Activated T-helper 17 cell treated with anti-CD3 and anti-CD28 coated beads, Interleukin-2, amount 50 U/mL, for 72 hours (primary cell): ENCODE measurements around the gene OSBPL7. TPM values are rescaled to one million over a fixed set of nuclear protein-coding genes. Genes with fewer than 3 reads are reported as not detected.

Source experiments
- ATAC-seq: fragments of 150-1000 bp; cut with Tn5 transposase; replicated peaks from 2 replicates; pipeline ENCODE4 v1.10.0; 2021; ENCODE audit warnings: mild to moderate bottlenecking, moderate library complexity
- H3K27ac Mint-ChIP-seq: one replicate; pipeline ENCODE4 v1.8.0; 2022; ENCODE audit warnings: mixed read lengths
- H3K27me3 Mint-ChIP-seq: one replicate; pipeline ENCODE4 v1.8.0; 2022; ENCODE audit warnings: mixed read lengths
- H3K36me3 Mint-ChIP-seq: one replicate; pipeline ENCODE4 v1.8.0; 2022; ENCODE audit warnings: low read depth, mild to moderate bottlenecking, mixed read lengths
- H3K4me1 Mint-ChIP-seq: one replicate; pipeline ENCODE4 v1.8.0; 2022; ENCODE audit warnings: mixed read lengths
- H3K4me3 Mint-ChIP-seq: one replicate; pipeline ENCODE4 v1.8.0; 2022; ENCODE audit warnings: mild to moderate bottlenecking, mixed read lengths
- H3K9me3 Mint-ChIP-seq: one replicate; pipeline ENCODE4 v1.8.0; 2022; ENCODE audit warnings: mixed read lengths
- total RNA-seq, 2 donors: library from RNA; stranded (reverse); gene quantifications; one replicate each; pipeline ENCODE4 v1.2.3, GENCODE V29; 2022

The OSBPL7 gene
- total RNA-seq, 2 donors from 2014 or later: 11.6 to 14.4 TPM

DNA sequence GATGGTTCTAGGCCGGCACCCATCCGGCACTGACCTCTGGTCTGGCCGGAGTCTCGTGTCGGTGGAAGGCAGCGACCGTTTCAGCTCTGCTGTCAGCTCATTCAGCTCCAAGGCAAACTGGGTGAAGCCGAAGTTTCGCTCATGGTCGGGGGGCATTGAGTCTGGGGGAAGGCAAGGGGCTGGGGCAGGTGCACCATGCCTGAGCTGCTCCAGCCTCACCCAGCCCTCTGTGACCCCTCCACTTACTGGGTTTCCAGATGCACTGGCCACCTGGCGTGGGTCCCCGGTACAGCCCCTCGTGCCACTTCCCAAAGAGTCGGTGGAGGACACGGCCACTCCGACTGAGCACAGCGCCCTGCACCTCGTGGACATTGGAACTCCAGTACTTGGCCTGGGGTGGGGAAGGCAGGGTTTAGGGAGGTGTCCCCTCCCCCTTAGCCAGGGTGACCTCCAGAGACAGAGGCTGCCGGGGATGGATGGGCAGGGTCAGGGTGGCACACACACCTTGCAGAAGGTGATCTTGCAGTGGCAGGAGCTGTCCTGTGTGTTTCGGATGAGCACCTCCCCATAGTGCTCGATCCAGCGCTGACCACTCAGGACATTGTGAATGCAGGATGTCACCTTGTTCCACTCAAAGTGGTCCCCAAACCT is 12.6 kb downstream of the OSBPL7 start:
- no peaks in the 10 kb centered on the region for H3K9me3 Mint-ChIP-seq
- no peaks in the 10 kb centered on the region for H3K27me3 Mint-ChIP-seq
- ATAC-seq: no peak
- no peak overlapping the region for H3K4me3 Mint-ChIP-seq
- H3K27ac Mint-ChIP-seq: no peak overlapping the region
- peaks cover 51% of the 10 kb centered on the region for H3K36me3 Mint-ChIP-seq
- peaks cover 19% of the 10 kb centered on the region for H3K4me1 Mint-ChIP-seq

- Mint-ChIP-seq H3K36me3 (peaks cover 51% of the 10 kb centered on the region), H3K9me3 (no peaks in the 10 kb centered on the region), H3K27me3 (no peaks in the 10 kb centered on the region), H3K27ac (no peak overlapping the region), H3K4me3 (no peak overlapping the region), H3K4me1 (peaks cover 19% of the 10 kb centered on the region)
- no peak for ATAC-seq
Observed at GRCh38 chr17:47808036-47808829, 13.4 kb downstream of the OSBPL7 start.

DNA sequence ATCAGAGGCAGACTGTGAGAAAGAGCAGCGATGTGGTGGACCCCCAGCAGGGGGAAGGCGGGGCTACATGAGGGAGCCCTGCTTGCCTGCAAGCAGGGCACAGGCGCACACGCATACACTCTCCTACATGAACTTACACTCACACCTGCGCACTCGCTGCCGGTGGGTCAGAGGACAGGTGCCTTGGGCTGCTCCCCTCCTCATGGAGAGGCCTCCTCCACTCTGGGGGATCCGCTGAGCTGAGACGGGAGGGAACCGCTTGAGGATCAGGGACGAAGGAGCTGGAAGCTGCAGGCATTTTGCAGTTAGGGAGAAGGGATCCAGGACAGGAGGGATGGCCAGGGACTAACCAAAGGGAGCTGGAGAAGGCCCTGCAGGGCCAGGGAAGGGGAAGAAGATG is 14.2 kb downstream of the OSBPL7 start:
- Mint-ChIP-seq H3K36me3 (peaks cover 44% of the 10 kb centered on the region), H3K4me3 (no peak overlapping the region), H3K4me1 (peaks cover 19% of the 10 kb centered on the region), H3K27ac (no peak overlapping the region), H3K9me3 (no peaks in the 10 kb centered on the region), H3K27me3 (no peaks in the 10 kb centered on the region)
- no peak for ATAC-seq

DNA sequence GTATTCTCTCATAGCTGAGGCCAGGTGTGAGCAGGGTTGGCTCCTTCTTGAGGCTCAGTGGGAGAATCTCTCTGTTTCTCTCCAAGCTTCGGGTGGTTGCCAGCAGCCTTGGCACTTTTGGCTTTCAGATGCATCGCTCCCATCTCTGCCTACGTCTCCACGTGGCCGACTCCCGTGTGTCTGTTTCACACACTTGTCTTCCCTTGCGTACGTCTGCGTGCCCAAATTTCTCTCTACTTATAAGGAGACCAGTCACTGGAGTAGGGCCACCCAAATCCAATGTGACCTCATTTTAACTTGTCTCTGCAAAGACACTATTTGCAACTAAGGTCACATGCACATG is 14.7 kb downstream of the OSBPL7 start:
- Mint-ChIP-seq H3K9me3 (no peaks in the 10 kb centered on the region), H3K27me3 (no peaks in the 10 kb centered on the region), H3K4me1 (peaks cover 19% of the 10 kb centered on the region), H3K27ac (no peak overlapping the region), H3K4me3 (no peak overlapping the region), H3K36me3 (peaks cover 39% of the 10 kb centered on the region)
- no peak for ATAC-seq

GRCh38 chr17:47806026-47806912 is 15.3 kb downstream of the OSBPL7 start:
- no peak for ATAC-seq
- H3K36me3 Mint-ChIP-seq: peaks cover 32% of the 10 kb centered on the region
- peaks cover 13% of the 10 kb centered on the region for H3K4me1 Mint-ChIP-seq
- H3K9me3 Mint-ChIP-seq: no peaks in the 10 kb centered on the region
- H3K27ac Mint-ChIP-seq: no peak overlapping the region
- H3K4me3 Mint-ChIP-seq: no peak overlapping the region
- H3K27me3 Mint-ChIP-seq: no peaks in the 10 kb centered on the region

- H3K36me3 Mint-ChIP-seq: peaks cover 20% of the 10 kb centered on the region
- no peak overlapping the region for H3K4me3 Mint-ChIP-seq
- H3K4me1 Mint-ChIP-seq: no peaks in the 10 kb centered on the region
- H3K9me3 Mint-ChIP-seq: no peaks in the 10 kb centered on the region
- no peak for ATAC-seq
- H3K27me3 Mint-ChIP-seq: no peaks in the 10 kb centered on the region
- H3K27ac Mint-ChIP-seq: peak overlapping the region; percentile 28
Observed at GRCh38 chr17:47804461-47804860, 17.1 kb downstream of the OSBPL7 start.

- Mint-ChIP-seq H3K27ac (no peak overlapping the region), H3K9me3 (no peaks in the 10 kb centered on the region), H3K4me1 (no peaks in the 10 kb centered on the region), H3K4me3 (no peak overlapping the region), H3K27me3 (no peaks in the 10 kb centered on the region), H3K36me3 (peaks cover 15% of the 10 kb centered on the region)
- no peak for ATAC-seq
Observed at GRCh38 chr17:47803751-47804150, 17.8 kb downstream of the OSBPL7 start.

GRCh38 chr17:47803201-47803600 is 18.4 kb downstream of the OSBPL7 start:
- H3K9me3 Mint-ChIP-seq: no peaks in the 10 kb centered on the region
- no peak for ATAC-seq
- H3K36me3 Mint-ChIP-seq: peaks cover 10% of the 10 kb centered on the region
- no peak overlapping the region for H3K4me3 Mint-ChIP-seq
- H3K27me3 Mint-ChIP-seq: no peaks in the 10 kb centered on the region
- no peaks in the 10 kb centered on the region for H3K4me1 Mint-ChIP-seq
- no peak overlapping the region for H3K27ac Mint-ChIP-seq

DNA sequence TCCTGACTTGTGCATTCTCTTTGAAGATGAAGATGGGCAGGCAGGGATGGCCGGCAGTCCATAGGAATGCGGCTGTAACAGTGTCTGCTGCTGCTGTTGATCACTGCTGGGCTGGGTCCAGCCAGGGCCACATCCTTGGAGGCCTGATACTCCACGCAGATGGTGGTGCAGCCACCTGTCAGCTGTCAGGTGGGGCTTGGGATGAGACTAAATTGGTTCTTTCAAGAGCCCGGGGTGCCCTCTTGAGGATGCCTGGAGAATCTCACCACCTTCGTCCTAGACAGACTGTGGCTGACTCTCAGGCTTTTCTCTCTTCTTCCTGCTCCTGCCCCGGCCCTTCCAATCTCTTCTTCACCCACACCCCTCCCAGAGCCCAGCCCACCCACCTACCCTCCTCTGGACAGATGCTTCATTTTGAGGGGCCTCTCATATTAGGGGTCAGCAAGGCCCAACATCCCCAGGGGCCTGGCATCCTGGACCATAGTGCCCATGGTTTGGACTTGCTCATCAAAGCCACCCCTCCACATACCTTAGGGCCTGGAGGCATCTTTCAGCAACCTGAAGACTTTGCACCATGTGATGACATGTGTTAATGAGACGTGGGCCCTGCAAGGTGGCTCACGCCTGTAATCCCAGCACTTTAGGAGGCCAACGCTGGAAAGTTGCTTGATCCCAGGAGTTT is 19.1 kb downstream of the OSBPL7 start:
- no peaks in the 10 kb centered on the region for H3K4me1 Mint-ChIP-seq
- H3K9me3 Mint-ChIP-seq: no peaks in the 10 kb centered on the region
- no peak overlapping the region for H3K4me3 Mint-ChIP-seq
- no peak overlapping the region for H3K27ac Mint-ChIP-seq
- H3K27me3 Mint-ChIP-seq: peaks cover 6% of the 10 kb centered on the region
- H3K36me3 Mint-ChIP-seq: peaks cover 4% of the 10 kb centered on the region
- ATAC-seq: peak; percentile 91

GRCh38 chr17:47801906-47802305 is 19.7 kb downstream of the OSBPL7 start:
- no peaks in the 10 kb centered on the region for H3K9me3 Mint-ChIP-seq
- no peaks in the 10 kb centered on the region for H3K36me3 Mint-ChIP-seq
- no peak overlapping the region for H3K4me3 Mint-ChIP-seq
- H3K27ac Mint-ChIP-seq: no peak overlapping the region
- H3K4me1 Mint-ChIP-seq: no peaks in the 10 kb centered on the region
- H3K27me3 Mint-ChIP-seq: peaks cover 8% of the 10 kb centered on the region
- no peak for ATAC-seq

- Mint-ChIP-seq H3K27ac (no peak overlapping the region), H3K27me3 (peaks cover 8% of the 10 kb centered on the region), H3K36me3 (no peaks in the 10 kb centered on the region)
Observed at GRCh38 chr17:47801176-47801765, 20.3 kb downstream of the OSBPL7 start.

GRCh38 chr17:47800686-47801085 is 20.9 kb downstream of the OSBPL7 start:
- no peak overlapping the region for H3K27ac Mint-ChIP-seq

More at GRCh38 chr17:47801176-47801765, 20.3 kb downstream of the OSBPL7 start:
- no peaks in the 10 kb centered on the region for H3K9me3 Mint-ChIP-seq
- H3K4me3 Mint-ChIP-seq: no peak overlapping the region
- no peaks in the 10 kb centered on the region for H3K4me1 Mint-ChIP-seq
- no peak for ATAC-seq

GRCh38 chr17:47797797-47798196 is 23.8 kb downstream of the OSBPL7 start:
- Mint-ChIP-seq H3K9me3 (no peaks in the 10 kb centered on the region), H3K36me3 (no peaks in the 10 kb centered on the region), H3K27me3 (peaks cover 22% of the 10 kb centered on the region), H3K4me1 (no peaks in the 10 kb centered on the region), H3K4me3 (no peak overlapping the region), H3K27ac (no peak overlapping the region)
- no peak for ATAC-seq

More at GRCh38 chr17:47800686-47801085, 20.9 kb downstream of the OSBPL7 start:
- no peaks in the 10 kb centered on the region for H3K9me3 Mint-ChIP-seq
- ATAC-seq: no peak
- no peak overlapping the region for H3K4me3 Mint-ChIP-seq
- no peaks in the 10 kb centered on the region for H3K4me1 Mint-ChIP-seq
- H3K27me3 Mint-ChIP-seq: peaks cover 8% of the 10 kb centered on the region
- H3K36me3 Mint-ChIP-seq: no peaks in the 10 kb centered on the region

DNA sequence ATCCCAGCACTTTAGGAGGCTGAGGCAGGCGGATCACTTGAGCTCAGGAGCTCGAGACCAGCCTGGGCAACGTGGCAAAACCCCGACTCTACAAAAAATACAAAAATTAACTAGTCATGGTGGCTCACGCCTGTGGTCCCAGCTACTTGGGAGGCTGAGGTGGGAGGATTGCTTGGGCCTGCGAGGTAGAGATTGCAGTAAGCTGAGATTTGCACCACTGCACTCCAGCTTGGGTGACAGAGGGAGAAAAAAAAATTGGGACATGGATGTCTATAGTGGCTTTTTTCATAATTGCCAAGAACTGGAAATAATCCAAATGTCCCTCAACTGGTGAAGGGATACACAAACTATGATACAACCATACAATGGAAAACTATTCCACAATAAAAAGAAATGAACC is 28.6 kb downstream of the OSBPL7 start:
- H3K36me3 Mint-ChIP-seq: no peaks in the 10 kb centered on the region
- H3K4me1 Mint-ChIP-seq: no peaks in the 10 kb centered on the region
- H3K27me3 Mint-ChIP-seq: peaks cover 51% of the 10 kb centered on the region
- ATAC-seq: no peak
- H3K9me3 Mint-ChIP-seq: no peaks in the 10 kb centered on the region
- H3K4me3 Mint-ChIP-seq: no peak overlapping the region
- no peak overlapping the region for H3K27ac Mint-ChIP-seq
